Occipital lobe (tissue), 2 donors: ENCODE results near the gene MUC6. TPM values are rescaled to one million over a fixed set of nuclear protein-coding genes. Genes with fewer than 3 reads are reported as not detected.

Experiments used
- DNase-seq: peaks from one replicate; lab custom pipeline; 2025; lab: John Stamatoyannopoulos, UW
- total RNA-seq: library from RNA; depleted of rRNA; stranded (reverse); fragments of >200 nt; gene quantifications from one replicate; pipeline ENCODE4 v1.2.3, GENCODE V29; 2014

MUC6 gene
- total RNA-seq, 1 donor from 2014 or later: not detected

DNA sequence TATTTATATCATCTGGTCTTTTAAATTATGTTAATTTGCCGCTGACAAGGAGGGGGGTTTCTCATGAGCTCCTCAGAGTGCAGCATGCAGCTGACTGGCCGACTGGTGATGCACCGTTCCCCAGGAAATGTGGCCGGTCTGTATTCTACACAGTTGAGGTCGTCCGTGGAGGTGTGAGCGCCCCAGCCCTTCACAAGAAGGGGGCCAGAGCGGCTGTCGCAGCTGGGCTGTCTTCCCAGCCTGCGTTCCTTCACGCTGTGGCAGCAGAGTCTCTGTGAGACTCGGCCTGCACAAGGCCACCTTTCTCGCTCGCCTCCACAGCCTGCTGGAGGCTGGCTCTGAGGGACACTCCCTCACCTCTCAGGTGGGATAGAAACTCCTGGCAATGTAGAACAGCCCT, 67.7 kb downstream of the MUC6 start:
- DNase-seq: no peak

DNA sequence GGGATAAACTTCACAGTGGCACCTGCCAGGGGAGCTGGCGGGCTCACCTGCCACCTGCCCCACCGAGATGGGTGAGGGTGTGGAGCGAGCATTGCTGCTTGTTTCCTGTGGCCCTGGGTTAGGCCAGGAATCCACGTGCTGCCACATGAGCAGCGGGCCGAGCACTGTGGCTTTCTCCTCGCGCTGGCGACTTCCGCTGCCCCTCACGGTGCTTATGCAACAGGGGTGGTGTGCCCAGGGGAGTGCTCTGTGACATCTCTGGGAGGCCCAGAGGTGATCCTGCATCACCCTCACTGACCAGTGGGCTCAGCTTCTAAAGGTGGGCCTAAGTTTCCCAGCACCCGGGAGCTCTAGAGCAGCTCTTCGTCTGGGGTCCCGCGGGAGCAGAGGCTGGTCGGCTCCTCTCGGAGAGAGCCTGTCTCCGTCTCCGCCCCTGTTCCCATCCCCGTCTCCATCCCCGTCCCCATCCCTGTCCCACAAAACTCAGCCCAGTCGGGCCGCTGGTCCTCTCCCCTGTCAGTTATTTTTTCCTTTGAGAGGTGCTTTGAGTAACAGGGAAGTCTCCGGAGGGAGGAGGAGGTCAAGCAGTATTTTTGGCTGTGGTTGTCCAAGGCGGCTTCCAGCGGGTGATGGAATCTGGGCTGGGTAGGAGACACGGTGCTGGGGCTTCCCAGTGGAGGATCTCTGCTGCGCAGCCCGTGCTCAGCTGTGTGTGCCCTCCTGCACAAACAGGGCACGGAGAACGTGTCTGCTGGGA, 68.3 kb downstream of the MUC6 start:
- no peak for DNase-seq

DNA sequence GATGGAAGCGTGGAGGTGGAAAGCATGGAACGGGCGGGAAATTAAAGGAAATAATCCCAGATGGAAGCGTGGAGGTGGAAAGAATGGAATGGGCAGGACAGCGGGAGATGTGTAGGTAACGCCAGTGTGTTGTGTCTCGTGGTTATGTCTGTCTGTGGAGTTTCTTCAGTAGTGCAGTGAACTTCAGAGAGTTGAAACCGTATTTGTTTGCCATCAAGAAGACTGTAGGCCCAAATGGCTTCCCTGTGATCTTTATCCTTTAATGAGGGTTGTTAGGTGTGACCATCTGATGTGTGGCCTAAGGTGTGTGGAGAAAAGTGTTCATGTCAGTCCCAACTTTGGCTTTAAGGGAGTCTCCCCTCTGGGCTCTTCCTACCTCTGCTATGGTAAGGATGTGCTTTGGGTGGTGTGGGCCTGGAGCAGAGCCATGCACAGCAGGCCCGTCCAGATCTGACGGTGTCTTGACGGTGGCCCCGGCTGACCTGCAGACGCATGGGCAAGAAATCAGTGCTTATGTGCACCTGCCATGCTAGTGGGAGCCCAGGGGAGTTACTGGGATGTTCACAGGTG, 71.2 kb downstream of the MUC6 start:
- no peak for DNase-seq

DNA sequence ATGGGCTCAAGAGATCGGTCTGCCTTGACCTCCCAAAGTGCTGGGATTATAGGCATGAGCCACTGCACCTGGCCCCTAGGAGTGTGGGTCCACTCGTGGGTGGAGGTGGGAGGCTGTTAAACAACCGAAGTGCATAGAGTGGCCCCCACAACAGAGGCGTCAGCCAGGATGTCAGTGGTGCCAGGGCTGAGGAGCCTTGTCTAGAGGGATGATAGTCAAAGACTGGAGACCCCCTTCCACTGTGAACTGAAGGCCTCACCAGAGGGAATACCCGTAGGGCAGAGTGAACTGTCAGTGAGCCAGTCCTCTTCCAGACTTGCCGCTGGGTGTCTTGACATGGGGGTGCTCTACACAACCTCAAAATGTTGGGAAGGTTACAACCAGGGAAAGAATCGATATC, 72.7 kb downstream of the MUC6 start:
- DNase-seq: no peak

Other genes with a start within 250 kb of the MUC6 start
- 5.9 TPM for gene CEND1, start 246.6 kb downstream of the MUC6 start, total RNA-seq
- gene SLC25A22, start 238.4 kb downstream of the MUC6 start, total RNA-seq: 15.0 TPM
- 5.1 TPM for gene PIDD1, start 231.5 kb downstream of the MUC6 start, total RNA-seq
- gene RPLP2, start 226.8 kb downstream of the MUC6 start, total RNA-seq: 227 TPM
- 5.3 TPM for gene PNPLA2, start 217.8 kb downstream of the MUC6 start, total RNA-seq
- gene CRACR2B, start 208.8 kb downstream of the MUC6 start, total RNA-seq: 0.31 TPM
- 44.1 TPM for gene CD151, start 203.8 kb downstream of the MUC6 start, total RNA-seq
- gene POLR2L, start 194.2 kb downstream of the MUC6 start, total RNA-seq: 14.5 TPM
- gene TSPAN4, start 193.9 kb downstream of the MUC6 start, total RNA-seq: 18.6 TPM
- 20.9 TPM for gene CHID1, start 125.9 kb downstream of the MUC6 start, total RNA-seq
- gene AP2A2, start 110.8 kb downstream of the MUC6 start, total RNA-seq: 35.6 TPM
- not detected for gene MUC2, start 38.2 kb upstream of the MUC6 start, total RNA-seq
- not detected for gene MUC5AC, start 121.2 kb upstream of the MUC6 start, total RNA-seq
- not detected for gene MUC5B, start 186.3 kb upstream of the MUC6 start, total RNA-seq